HCT116 (cell line): ENCODE results near the gene NAXE. TPM values are rescaled to one million over a fixed set of nuclear protein-coding genes. Genes with fewer than 3 reads are reported as not detected.

ENCODE experiments used
- ATAC-seq: fragments of 200-7000 bp; cut with Tn5 transposase; 2 replicates; pipeline ENCODE4 v1.9.1; 2020; ENCODE audit warnings: mild to moderate bottlenecking, moderate library complexity
- BruUV-seq: library from RNA; stranded (reverse); fragments of 400-500 nt; replicated peaks from 2 replicates; lab custom pipeline; 2021; lab: Mats Ljungman, UMichigan
- CTCF ChIA-PET: fragments of 300-600 bp; sonication (Branson Sonifier 250); formaldehyde crosslinking; loops from one replicate; lab custom pipeline; 2021; ENCODE audit warnings: antibody characterized with exemption; lab: Charles Lee
- POLR2A ChIA-PET: fragments of 300-600, 350-600 bp; sonication (Branson Sonifier 250); formaldehyde crosslinking; loops from one replicate; lab custom pipeline; 2021; ENCODE audit warnings: antibody characterized with exemption; lab: Charles Lee
- RAD21 ChIA-PET, 2 experiments: fragments of 300-600 bp; sonication (Branson Sonifier 250); formaldehyde crosslinking; loops; one replicate each; lab custom pipeline; 2023; ENCODE audit warnings: low total read pairs in 2 of 2; ENCODE audit not compliant: uncharacterized antibody in 2 of 2, unreplicated experiment in 2 of 2, low non-redundant PET in 1 of 2; lab: Charles Lee
- DNase-seq: peaks from one replicate; pipeline ENCODE4 v3.0.0-alpha.2; 2010; ENCODE audit warnings: low read depth, low spot score
- H2AFZ ChIP-seq: fragments of 200-600 bp; shearing (Covaris generic), sonication (generic); 2 replicates; pipeline ENCODE4 v1.6.1; 2017; ENCODE audit warnings: low read depth, mixed run types, mixed read lengths, antibody characterized with exemption, low read length; ENCODE audit not compliant: poor library complexity, severe bottlenecking
- H3K27ac ChIP-seq: 2 replicates; pipeline ENCODE4 v1.5.1; 2012; ENCODE audit warnings: low read depth, low read length
- H3K27me3 ChIP-seq: fragments of 200-600 bp; sonication (generic); 2 replicates; pipeline ENCODE4 v1.6.1; 2016; ENCODE audit warnings: mixed run types, low read length, mixed read lengths; ENCODE audit not compliant: insufficient read depth
- H3K36me3 ChIP-seq, 2 experiments: fragments of 200-500 bp in 1 of 2; fragments of 200-600 bp in 1 of 2; sonication (Bioruptor generic) in 1 of 2; sonication (generic) in 1 of 2; 2 replicates each; pipeline versions ENCODE4 v1.5.1 to v1.6.1; 2014 to 2016; ENCODE audit warnings: low read length in 2 of 2, inconsistent platforms in 1 of 2, mixed read lengths in 1 of 2, mixed run types in 1 of 2; ENCODE audit not compliant: insufficient read depth in 2 of 2, control insufficient read depth in 1 of 2
- H3K4me1 ChIP-seq, 2 experiments: fragments of 200-600 bp in 1 of 2; sonication (generic) in 1 of 2; 2 replicates each; pipeline versions ENCODE4 v1.5.1 to v1.6.1; 2012 to 2017; ENCODE audit warnings: low read length in 2 of 2, inconsistent platforms in 1 of 2, mild to moderate bottlenecking in 1 of 2, mixed read lengths in 1 of 2, mixed run types in 1 of 2, moderate library complexity in 1 of 2; ENCODE audit not compliant: insufficient read depth in 2 of 2, control insufficient read depth in 1 of 2
- H3K4me2 ChIP-seq: fragments of 200-600 bp; sonication (generic); 2 replicates; pipeline ENCODE4 v1.6.1; 2017; ENCODE audit warnings: mixed run types, low read length, mixed read lengths
- H3K4me3 ChIP-seq, 2 experiments: fragments of 200-600 bp in 1 of 2; sonication (generic) in 1 of 2; replicated peaks in 1 of 2; 2 replicates each; pipeline ENCODE4 v1.5.1; 2011 to 2016; ENCODE audit warnings: low read length in 2 of 2, control low read depth in 1 of 2, low read depth in 1 of 2, mild to moderate bottlenecking in 1 of 2, mixed read lengths in 1 of 2, mixed run types in 1 of 2
- H3K79me2 ChIP-seq: fragments of 200-600 bp; sonication (generic); 2 replicates; pipeline ENCODE4 v1.6.1; 2017; ENCODE audit warnings: mild to moderate bottlenecking, mixed run types, low read length, moderate library complexity, mixed read lengths; ENCODE audit not compliant: insufficient read depth
- H3K9ac ChIP-seq: fragments of 200-600 bp; sonication (generic); 2 replicates; pipeline ENCODE4 v1.6.1; 2016; ENCODE audit warnings: low read length, mixed read lengths
- H3K9me2 ChIP-seq: fragments of 200-600 bp; sonication (generic), shearing (Covaris generic); 2 replicates; pipeline ENCODE4 v1.6.1; 2017; ENCODE audit warnings: mixed run types, mild to moderate bottlenecking, moderate library complexity; ENCODE audit not compliant: insufficient read depth
- H3K9me3 ChIP-seq, 2 experiments: fragments of 200-500 bp in 1 of 2; fragments of 200-600 bp in 1 of 2; sonication (Bioruptor generic) in 1 of 2; sonication (generic) in 1 of 2; 2 replicates each; pipeline ENCODE4 v1.6.1; 2014 to 2017; ENCODE audit warnings: low read length in 2 of 2, mixed read lengths in 2 of 2, inconsistent platforms in 1 of 2, low read depth in 1 of 2, mild to moderate bottlenecking in 1 of 2, mixed run types in 1 of 2, moderate library complexity in 1 of 2; ENCODE audit not compliant: control insufficient read depth in 1 of 2, insufficient read depth in 1 of 2
- H4K20me1 ChIP-seq: fragments of 200-600 bp; sonication (generic), shearing (Covaris generic); 2 replicates; pipeline ENCODE4 v1.6.1; 2017; ENCODE audit warnings: mixed run types, mild to moderate bottlenecking, moderate library complexity; ENCODE audit not compliant: insufficient read depth
- CEBPB ChIP-seq: IDR thresholded peaks from 2 replicates; pipeline ENCODE4 v1.6.1; 2012; ENCODE audit warnings: low read depth
- ELF1 ChIP-seq: IDR thresholded peaks from 2 replicates; pipeline ENCODE4 v1.6.1; 2012; ENCODE audit warnings: low read depth, borderline replicate concordance
- EZH2 ChIP-seq: fragments of 200-600 bp; sonication (generic); IDR thresholded peaks from 2 replicates; pipeline ENCODE4 v1.6.1; 2017; ENCODE audit warnings: antibody characterized with exemption, mixed run types
- JUND ChIP-seq: IDR thresholded peaks from 2 replicates; pipeline ENCODE4 v1.6.1; 2012
- POLR2A ChIP-seq: IDR thresholded peaks from 2 replicates; pipeline ENCODE4 v1.7.0; 2011; ENCODE audit warnings: borderline replicate concordance; ENCODE audit not compliant: insufficient read depth, insufficient read length; ENCODE audit errors: extremely low read depth
- REST ChIP-seq: IDR thresholded peaks from 2 replicates; pipeline ENCODE4 v1.6.1; 2012; ENCODE audit warnings: low read depth
- SP1 ChIP-seq: IDR thresholded peaks from 2 replicates; pipeline ENCODE4 v1.6.1; 2012; ENCODE audit warnings: low read depth
- intact Hi-C: fragments of 100-400 bp; cut with micrococcal nuclease; formaldehyde crosslinking; loops from 2 replicates; pipeline ENCODE4 v1.10.0; 2022
- total RNA-seq: library from RNA; stranded (reverse); gene quantifications from one replicate; pipeline ENCODE4 v1.2.1, GENCODE V29; 2021; ENCODE audit not compliant: unreplicated experiment

NAXE gene
- total RNA-seq, 1 experiment from 2014 or later, result 139 TPM

GRCh38 chr1:156578055-156578454 lies 13.5 kb upstream of the NAXE start:
- TF ChIP-seq ELF1 (no peak), SP1 (no peak)
- TF ChIP-seq, all 23 proteins: peak for 0
- H4K20me1 ChIP-seq, result no peaks in the 10 kb centered on the region
- intact Hi-C loops, result no loop called here
- no TSS peak for BruUV-seq
- POLR2A ChIA-PET, result no interaction called here
- H3K4me1 ChIP-seq, result no peaks in the 10 kb centered on the region
- H3K79me2 ChIP-seq, result no peaks in the 10 kb centered on the region
- DNase-seq (no peak), ATAC-seq (no peak)
- no peaks in the 10 kb centered on the region for H3K9me3 ChIP-seq
- no peak overlapping the region for H3K4me3 ChIP-seq
- CTCF ChIA-PET, result no interaction called here
- H3K9me2 ChIP-seq, result no peaks in the 10 kb centered on the region
- no peak overlapping the region for H3K27ac ChIP-seq
- H3K9ac ChIP-seq, result no peak overlapping the region
- no peak overlapping the region for H2AFZ ChIP-seq
- H3K4me2 ChIP-seq, result no peak overlapping the region
- H3K36me3 ChIP-seq, result no peaks in the 10 kb centered on the region
- RAD21 ChIA-PET, result no interaction called here
- H3K27me3 ChIP-seq, result no peaks in the 10 kb centered on the region

DNA sequence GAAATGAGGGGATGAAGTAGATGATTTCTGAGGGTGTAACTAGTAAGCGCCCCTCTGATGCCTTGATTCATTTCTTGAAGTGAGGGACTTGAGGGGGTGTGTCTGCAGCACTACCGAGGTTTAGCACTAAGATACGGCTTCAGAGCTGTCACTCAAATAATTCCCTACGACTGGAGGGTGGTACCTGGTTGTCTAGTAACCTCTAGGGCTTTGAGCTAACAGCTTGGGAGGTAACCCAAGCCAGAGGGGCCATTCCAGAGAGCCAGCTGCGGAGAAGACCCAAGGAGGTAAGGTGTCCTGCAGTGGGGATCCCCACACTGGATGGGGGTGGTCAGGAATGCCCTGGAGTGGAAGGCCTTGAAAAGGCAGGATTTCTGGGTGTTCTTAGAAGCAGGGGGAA lies 12.1 kb upstream of the NAXE start, which contains the start of gene TTC24:
Gene TTC24 (plus strand): TSS at position 252 of the 400 bp plus-strand sequence. CDS start 1,642 bp downstream, outside the sequence.
- Histone ChIP-seq H3K4me3 (no peak within 1 kb of the TSS), H3K9me3 (no peaks in the 10 kb centered on the region), H3K27ac (no peak within 1 kb of the TSS), H3K4me2 (no peak within 1 kb of the TSS), H3K36me3 (no peaks in the 10 kb centered on the region), H2AFZ (no peak within 1 kb of the TSS), H3K9me2 (no peaks in the 10 kb centered on the region), H4K20me1 (no peaks in the 10 kb centered on the region), H3K27me3 (no peaks in the 10 kb centered on the region), H3K9ac (no peak within 1 kb of the TSS), H3K4me1 (peaks cover 4 to 9% of the 10 kb centered on the region in 2 experiments), H3K79me2 (no peaks in the 10 kb centered on the region)
- TF ChIP-seq POLR2A (no peak), EZH2 (no peak), JUND (no peak), CEBPB (no peak), ELF1 (no peak), REST (no peak)
- DNase-seq, result no peak
- no peak for ATAC-seq
- intact Hi-C loops, result no loop called here
- CTCF ChIA-PET, result no interaction called here
- POLR2A ChIA-PET, result interaction anchor here (1.2 kb wide), 1 partner anchor 13 kb away, joined by 4 read pairs; no protein-coding TSS in a partner anchor
- BruUV-seq, result no TSS peak
- RAD21 ChIA-PET, result no interaction called here
